HG03571 (cell line): ENCODE results near the gene KLHL29.

Experiments used
- ATAC-seq: cut with Tn5 transposase; IDR thresholded peaks from one replicate; pipeline ENCODE4 v1.9.1; 2021; ENCODE audit not compliant: unreplicated experiment

Gene KLHL29

GRCh38 chr2:23507267-23508065 lies 122.5 kb downstream of the KLHL29 start:
- no peak for ATAC-seq

GRCh38 chr2:23508066-23508390 lies 123.0 kb downstream of the KLHL29 start:
- ATAC-seq, result no peak

- ATAC-seq, result no peak
These were observed 124.1 kb downstream of the KLHL29 start for GRCh38 chr2:23509103-23509502.

- no peak for ATAC-seq
These were observed 124.8 kb downstream of the KLHL29 start for GRCh38 chr2:23509596-23510292.

GRCh38 chr2:23510471-23510870 lies 125.5 kb downstream of the KLHL29 start:
- no peak for ATAC-seq

- no peak for ATAC-seq
These were observed 127.8 kb downstream of the KLHL29 start for GRCh38 chr2:23512778-23513177.

- no peak for ATAC-seq
These were observed 128.4 kb downstream of the KLHL29 start for GRCh38 chr2:23513245-23513871.

- ATAC-seq, result no peak
These were observed 129.2 kb downstream of the KLHL29 start for GRCh38 chr2:23513872-23514793.

GRCh38 chr2:23516520-23517256 lies 131.7 kb downstream of the KLHL29 start:
- ATAC-seq, result no peak

- no peak for ATAC-seq
These were observed 133.7 kb downstream of the KLHL29 start for GRCh38 chr2:23518481-23519333.

- no peak for ATAC-seq
These were observed 134.3 kb downstream of the KLHL29 start for GRCh38 chr2:23519334-23519651.

- ATAC-seq, result no peak
These were observed 135.3 kb downstream of the KLHL29 start for GRCh38 chr2:23520256-23520655.

GRCh38 chr2:23521060-23521459 lies 136.1 kb downstream of the KLHL29 start:
- no peak for ATAC-seq

GRCh38 chr2:23522726-23523372 lies 137.9 kb downstream of the KLHL29 start:
- ATAC-seq, result no peak

GRCh38 chr2:23523373-23524260 lies 138.6 kb downstream of the KLHL29 start:
- ATAC-seq, result no peak

- ATAC-seq, result no peak
These were observed 139.3 kb downstream of the KLHL29 start for GRCh38 chr2:23524261-23524706.

- no peak for ATAC-seq
These were observed 140.3 kb downstream of the KLHL29 start for GRCh38 chr2:23525137-23525765.

GRCh38 chr2:23526114-23526513 lies 141.1 kb downstream of the KLHL29 start:
- no peak for ATAC-seq
